ENCODE data around the gene CPHXL2.

CPHXL2 gene

GRCh38 chr16:75676909-75677308 lies at the start of gene CPHXL2:
Gene CPHXL2 (minus strand): TSS chr16:75677009. CDS start chr16:75676999, 10 bp downstream.
- no peak for DNase-seq (ENCODE audit: extremely low read depth in 1 of 2, low read depth in 1 of 2)

GRCh38 chr16:75726390-75726789 lies 49.6 kb upstream of the CPHXL2 start, which contains the start of gene CPHXL:
Gene CPHXL (minus strand): TSS chr16:75726490. CDS start chr16:75726442, 48 bp downstream.
- DNase-seq (ENCODE audit: extremely low read depth in 1 of 2, low read depth in 1 of 2) = no peak

GRCh38 chr16:75718452-75718851 lies 41.6 kb upstream of the CPHXL2 start:
- no peak for DNase-seq (ENCODE audit: extremely low read depth in 1 of 2, low read depth in 1 of 2)

GRCh38 chr16:75714661-75715060 lies 37.9 kb upstream of the CPHXL2 start:
- no peak for DNase-seq (ENCODE audit: extremely low read depth in 1 of 2, low read depth in 1 of 2)

GRCh38 chr16:75710344-75710743 lies 33.5 kb upstream of the CPHXL2 start:
- DNase-seq (ENCODE audit: extremely low read depth in 1 of 2, low read depth in 1 of 2) = no peak

- DNase-seq (ENCODE audit: extremely low read depth in 1 of 2, low read depth in 1 of 2) = no peak
Measured at GRCh38 chr16:75703306-75703705, 26.5 kb upstream of the CPHXL2 start.

GRCh38 chr16:75702242-75702641 lies 25.4 kb upstream of the CPHXL2 start:
- DNase-seq (ENCODE audit: extremely low read depth in 1 of 2, low read depth in 1 of 2) = no peak

- no peak for DNase-seq (ENCODE audit: extremely low read depth in 1 of 2, low read depth in 1 of 2)
Measured at GRCh38 chr16:75701361-75701760, 24.6 kb upstream of the CPHXL2 start, which contains the start of gene DUXB. Gene DUXB (minus strand): TSS chr16:75701461. CDS start chr16:75701418, 43 bp downstream.

GRCh38 chr16:75697571-75697970 lies 20.8 kb upstream of the CPHXL2 start:
- no peak for DNase-seq (ENCODE audit: extremely low read depth in 1 of 2, low read depth in 1 of 2)

GRCh38 chr16:75695708-75696107 lies 18.9 kb upstream of the CPHXL2 start:
- no peak for DNase-seq (ENCODE audit: extremely low read depth in 1 of 2, low read depth in 1 of 2)

GRCh38 chr16:75687361-75687760 lies 10.6 kb upstream of the CPHXL2 start:
- no peak for DNase-seq (ENCODE audit: extremely low read depth in 1 of 2, low read depth in 1 of 2)

GRCh38 chr16:75682308-75682707 lies 5.5 kb upstream of the CPHXL2 start:
- DNase-seq (ENCODE audit: extremely low read depth in 1 of 2, low read depth in 1 of 2) = no peak

GRCh38 chr16:75679366-75679765 lies 2.6 kb upstream of the CPHXL2 start:
- DNase-seq (ENCODE audit: extremely low read depth in 1 of 2, low read depth in 1 of 2) = no peak

GRCh38 chr16:75667503-75667902 lies 9.3 kb downstream of the CPHXL2 start:
- no peak for DNase-seq (ENCODE audit: extremely low read depth in 1 of 2, low read depth in 1 of 2)

GRCh38 chr16:75660726-75661302 lies 16.0 kb downstream of the CPHXL2 start:
- no peak for DNase-seq (ENCODE audit: extremely low read depth in 1 of 2, low read depth in 1 of 2)

- no peak for DNase-seq (ENCODE audit: extremely low read depth in 1 of 2, low read depth in 1 of 2)
Measured at GRCh38 chr16:75660321-75660720, 16.5 kb downstream of the CPHXL2 start.

- no peak for DNase-seq (ENCODE audit: extremely low read depth in 1 of 2, low read depth in 1 of 2)
Measured at GRCh38 chr16:75658175-75658574, 18.6 kb downstream of the CPHXL2 start.

- DNase-seq (ENCODE audit: extremely low read depth in 1 of 2, low read depth in 1 of 2) = no peak
Measured at GRCh38 chr16:75653922-75654321, 22.9 kb downstream of the CPHXL2 start.

- DNase-seq (ENCODE audit: extremely low read depth in 1 of 2, low read depth in 1 of 2) = peak; percentile 69 to 76
Measured at GRCh38 chr16:75648265-75649076, 28.3 kb downstream of the CPHXL2 start.

- peak; percentile 77 to 88 for DNase-seq (ENCODE audit: extremely low read depth in 1 of 2, low read depth in 1 of 2)
Measured at GRCh38 chr16:75647492-75648264, 29.1 kb downstream of the CPHXL2 start, which contains the start of the genes KARS1 and TERF2IP. Gene KARS1 (minus strand): TSS chr16:75647665. CDS start chr16:75647639, 26 bp downstream. Gene TERF2IP (plus strand): TSS chr16:75647773. CDS start chr16:75647883, 110 bp downstream.

GRCh38 chr16:75647112-75647491 lies 29.7 kb downstream of the CPHXL2 start:
- no peak for DNase-seq (ENCODE audit: extremely low read depth in 1 of 2, low read depth in 1 of 2)
